SK-N-SH (cell line): Measurements from ENCODE around the gene HHAT. TPM values are rescaled to one million over a fixed set of nuclear protein-coding genes. Genes with fewer than 3 reads are reported as not detected.

Experiments
- CTCF ChIA-PET: fragments of 300-600, 350-600 bp; formaldehyde crosslinking; extraction: SDS; loops from one replicate; lab custom pipeline; 2021; lab: Yijun Ruan, JAX
- POLR2A ChIA-PET: fragments of 350-600 bp; sonication (Branson Sonifier 250); formaldehyde crosslinking; extraction: SDS; loops from one replicate; lab custom pipeline; 2020; ENCODE audit warnings: antibody characterized with exemption, inconsistent platforms; lab: Yijun Ruan, JAX
- DNase-seq: peaks from one replicate; pipeline ENCODE4 v3.0.0; 2012
- H2AFZ ChIP-seq: fragments of 200-600 bp; sonication (generic); 2 replicates; pipeline ENCODE4 v1.8.1; 2016; ENCODE audit warnings: antibody characterized with exemption, mild to moderate bottlenecking, low read depth
- H3F3A ChIP-seq: fragments of 200-600 bp; sonication (generic); replicated peaks from 2 replicates; pipeline ENCODE3; 2016; ENCODE audit warnings: antibody characterized with exemption, mild to moderate bottlenecking; ENCODE audit not compliant: insufficient read depth
- H3K27ac ChIP-seq, 2 experiments: fragments of 200-500 bp in 1 of 2; fragments of 200-600 bp in 1 of 2; sonication (Bioruptor generic) in 1 of 2; sonication (generic), shearing (Covaris generic) in 1 of 2; 2 replicates each; pipeline versions ENCODE4 v1.5.1 to v1.6.1; 2014 to 2016; ENCODE audit warnings: low read depth in 2 of 2, inconsistent platforms in 1 of 2, low read length in 1 of 2, mild to moderate bottlenecking in 1 of 2, mixed read lengths in 1 of 2
- H3K27me3 ChIP-seq: fragments of 200-600 bp; sonication (generic), shearing (Covaris generic); 2 replicates; pipeline ENCODE4 v1.6.1; 2016; ENCODE audit warnings: mixed run types; ENCODE audit not compliant: insufficient read depth
- H3K36me3 ChIP-seq, 2 experiments: fragments of 200-500 bp in 1 of 2; fragments of 200-600 bp in 1 of 2; sonication (Bioruptor generic) in 1 of 2; sonication (generic) in 1 of 2; replicated peaks in 1 of 2; 2 replicates each; pipeline versions ENCODE3 to v1.5.1; 2014 to 2016; ENCODE audit warnings: low read length in 1 of 2, mild to moderate bottlenecking in 1 of 2; ENCODE audit not compliant: insufficient read depth in 2 of 2, control insufficient read depth in 1 of 2
- H3K4me1 ChIP-seq, 2 experiments: fragments of 200-500 bp in 1 of 2; fragments of 200-600 bp in 1 of 2; sonication (Bioruptor generic) in 1 of 2; sonication (generic), shearing (Covaris generic) in 1 of 2; 2 replicates each; pipeline versions ENCODE4 v1.5.1 to v1.6.1; 2014 to 2016; ENCODE audit warnings: low read depth in 1 of 2, low read length in 1 of 2, mixed run types in 1 of 2; ENCODE audit not compliant: insufficient read depth in 2 of 2, control insufficient read depth in 1 of 2
- H3K4me2 ChIP-seq: fragments of 200-600 bp; sonication (generic), shearing (Covaris generic); 2 replicates; pipeline ENCODE4 v1.6.1; 2017; ENCODE audit warnings: mixed run types
- H3K4me3 ChIP-seq, 2 experiments: fragments of 200-500 bp in 1 of 2; fragments of 200-600 bp in 1 of 2; sonication (Bioruptor generic) in 1 of 2; sonication (generic), shearing (Covaris generic) in 1 of 2; 2 replicates each; pipeline versions ENCODE4 v1.5.1 to v1.8.1; 2014 to 2016; ENCODE audit warnings: low read depth in 2 of 2, inconsistent platforms in 1 of 2, low read length in 1 of 2, mild to moderate bottlenecking in 1 of 2, mixed read lengths in 1 of 2, moderate library complexity in 1 of 2
- H3K79me2 ChIP-seq: fragments of 200-600 bp; sonication (generic); 2 replicates; pipeline ENCODE4 v1.8.1; 2017; ENCODE audit warnings: mild to moderate bottlenecking; ENCODE audit not compliant: insufficient read depth
- H3K9ac ChIP-seq: fragments of 200-600 bp; sonication (generic); 2 replicates; pipeline ENCODE4 v1.6.1; 2017; ENCODE audit warnings: mixed run types
- H3K9me2 ChIP-seq: fragments of 200-600 bp; sonication (generic); 2 replicates; pipeline ENCODE4 v1.6.1; 2017; ENCODE audit warnings: mixed run types
- H3K9me3 ChIP-seq: fragments of 200-600 bp; sonication (generic); 2 replicates; pipeline ENCODE4 v1.6.1; 2017; ENCODE audit warnings: mixed run types, mild to moderate bottlenecking, moderate library complexity
- H4K20me1 ChIP-seq: fragments of 200-600 bp; sonication (generic); 2 replicates; pipeline ENCODE4 v1.6.1; 2017; ENCODE audit warnings: mild to moderate bottlenecking, mixed run types; ENCODE audit not compliant: insufficient read depth
- CHD2 ChIP-seq: fragments of 150-350 bp; IDR thresholded peaks from 2 replicates; pipeline ENCODE4 v1.6.1; 2018; ENCODE audit warnings: low read length; ENCODE audit not compliant: partially characterized antibody
- ELF1 ChIP-seq: IDR thresholded peaks from 2 replicates; pipeline ENCODE4 v1.4.0; 2012
- EP300 ChIP-seq, 2 experiments: IDR thresholded peaks; 2 replicates each; pipeline versions ENCODE4 v1.4.0 to v1.6.1; 2012; ENCODE audit warnings: borderline replicate concordance in 1 of 2, low read depth in 1 of 2, low read length in 1 of 2
- FOXM1 ChIP-seq: IDR thresholded peaks from 2 replicates; pipeline ENCODE4 v1.4.0; 2012; ENCODE audit warnings: low read depth, mild to moderate bottlenecking
- GATA2 ChIP-seq: sonication (generic); formaldehyde crosslinking; IDR thresholded peaks from 2 replicates; pipeline ENCODE4 v1.5.0; 2020; ENCODE audit warnings: mild to moderate bottlenecking, missing genetic modification reagents
- JUND ChIP-seq: IDR thresholded peaks from 2 replicates; pipeline ENCODE4 v1.4.0; 2012
- MAX ChIP-seq: IDR thresholded peaks from 2 replicates; pipeline ENCODE4 v1.4.0; 2012; ENCODE audit warnings: low read depth
- MEF2A ChIP-seq: IDR thresholded peaks from 2 replicates; pipeline ENCODE4 v1.4.0; 2012; ENCODE audit warnings: low read depth, borderline replicate concordance
- RCOR1 ChIP-seq: fragments of 150-350 bp; IDR thresholded peaks from 2 replicates; pipeline ENCODE4 v1.6.1; 2017; ENCODE audit warnings: antibody characterized with exemption, low read length
- RXRA ChIP-seq: IDR thresholded peaks from 2 replicates; pipeline ENCODE4 v1.4.0; 2012; ENCODE audit warnings: low read depth, mild to moderate bottlenecking, borderline replicate concordance
- SMC3 ChIP-seq: IDR thresholded peaks from 2 replicates; pipeline ENCODE4 v1.6.1; 2012; ENCODE audit warnings: low read depth, low read length, improper control_type of control experiment
- TCF12 ChIP-seq: IDR thresholded peaks from 2 replicates; pipeline ENCODE4 v1.4.0; 2012
- TEAD4 ChIP-seq: IDR thresholded peaks from 2 replicates; pipeline ENCODE4 v1.4.0; 2012; ENCODE audit warnings: mild to moderate bottlenecking, borderline replicate concordance; ENCODE audit not compliant: insufficient read depth
- USF2 ChIP-seq: fragments of 150-350 bp; IDR thresholded peaks from 2 replicates; pipeline ENCODE4 v1.6.1; 2017; ENCODE audit warnings: antibody characterized with exemption, low read length, low read depth, borderline replicate concordance
- YY1 ChIP-seq: IDR thresholded peaks from 2 replicates; pipeline ENCODE4 v1.4.0; 2012; ENCODE audit warnings: low read depth, mild to moderate bottlenecking
- WGBS: methylation state at CpG from one replicate; pipeline ENCODE4 v1.1.6; 2017; ENCODE audit warnings: low lambda C conversion rate; 5-methylcytosine and 5-hydroxymethylcytosine counted together
- polyA plus RNA-seq, 3 experiments: library from polyadenylated mRNA; depleted of rRNA; stranded (reverse); fragments of >200 nt; gene quantifications; 2 replicates each; pipeline ENCODE4 v1.2.3, GENCODE V29; 2012
- TF ChIP-seq, protein P1 (sequence below): fragments of 150-350 bp; IDR thresholded peaks from 2 replicates; pipeline ENCODE4 v1.6.1; 2016; ENCODE audit warnings: mild to moderate bottlenecking, low read depth, low read length
- TF ChIP-seq, protein P2 (sequence below): IDR thresholded peaks from 2 replicates; pipeline ENCODE4 v1.4.0; 2012; ENCODE audit warnings: low read depth, borderline replicate concordance
- TF ChIP-seq, protein P3 (sequence below): IDR thresholded peaks from 2 replicates; pipeline ENCODE4 v1.4.0; 2012; ENCODE audit warnings: low read depth, borderline replicate concordance

The HHAT gene
- polyA plus RNA-seq, 1 of the 3 experiments (the other 2 are of a cell fraction): 8.1 TPM

GRCh38 chr1:210372491-210372890 lies 43.8 kb downstream of the HHAT start:
- no peak for DNase-seq
- H3K27me3 ChIP-seq: no peaks in the 10 kb centered on the region
- ChIA-PET CTCF (interaction anchor here (0.9 kb wide), 1 partner anchor 29 kb away, joined by 3 read pairs; no protein-coding TSS in a partner anchor), POLR2A (no interaction called here)
- H3K9me3 ChIP-seq: no peaks in the 10 kb centered on the region
- WGBS: 100% methylated on average over 2 of the region's 2 CpGs
- no peaks in the 10 kb centered on the region for H3K36me3 ChIP-seq
- no peak overlapping the region for H3K9ac ChIP-seq
- no peaks in the 10 kb centered on the region for H4K20me1 ChIP-seq
- peaks cover 23% of the 10 kb centered on the region for H3F3A ChIP-seq
- H3K9me2 ChIP-seq: no peaks in the 10 kb centered on the region
- H3K27ac ChIP-seq: no peak overlapping the region
- H3K4me3 ChIP-seq: no peak overlapping the region
- no peaks in the 10 kb centered on the region for H3K79me2 ChIP-seq
- TF ChIP-seq CHD2 (no peak), JUND (no peak), YY1 (no peak), TEAD4 (no peak), EP300 (IDR thresholded peaks at IDR 0.05; ENCODE audit: borderline replicate concordance in 1 of 2, low read depth in 1 of 2, low read length in 1 of 2) (no peak), MEF2A (no peak), TCF12 (no peak), USF2 (no peak), ELF1 (no peak), FOXM1 (no peak), GATA2 (no peak), SMC3 (no peak), RXRA (no peak), MAX (no peak), RCOR1 (no peak)
- TF ChIP-seq, protein P1, sequence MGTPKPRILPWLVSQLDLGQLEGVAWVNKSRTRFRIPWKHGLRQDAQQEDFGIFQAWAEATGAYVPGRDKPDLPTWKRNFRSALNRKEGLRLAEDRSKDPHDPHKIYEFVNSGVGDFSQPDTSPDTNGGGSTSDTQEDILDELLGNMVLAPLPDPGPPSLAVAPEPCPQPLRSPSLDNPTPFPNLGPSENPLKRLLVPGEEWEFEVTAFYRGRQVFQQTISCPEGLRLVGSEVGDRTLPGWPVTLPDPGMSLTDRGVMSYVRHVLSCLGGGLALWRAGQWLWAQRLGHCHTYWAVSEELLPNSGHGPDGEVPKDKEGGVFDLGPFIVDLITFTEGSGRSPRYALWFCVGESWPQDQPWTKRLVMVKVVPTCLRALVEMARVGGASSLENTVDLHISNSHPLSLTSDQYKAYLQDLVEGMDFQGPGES: no peak
- TF ChIP-seq, protein P2, sequence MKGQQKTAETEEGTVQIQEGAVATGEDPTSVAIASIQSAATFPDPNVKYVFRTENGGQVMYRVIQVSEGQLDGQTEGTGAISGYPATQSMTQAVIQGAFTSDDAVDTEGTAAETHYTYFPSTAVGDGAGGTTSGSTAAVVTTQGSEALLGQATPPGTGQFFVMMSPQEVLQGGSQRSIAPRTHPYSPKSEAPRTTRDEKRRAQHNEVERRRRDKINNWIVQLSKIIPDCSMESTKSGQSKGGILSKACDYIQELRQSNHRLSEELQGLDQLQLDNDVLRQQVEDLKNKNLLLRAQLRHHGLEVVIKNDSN: no peak
- TF ChIP-seq, protein P3, sequence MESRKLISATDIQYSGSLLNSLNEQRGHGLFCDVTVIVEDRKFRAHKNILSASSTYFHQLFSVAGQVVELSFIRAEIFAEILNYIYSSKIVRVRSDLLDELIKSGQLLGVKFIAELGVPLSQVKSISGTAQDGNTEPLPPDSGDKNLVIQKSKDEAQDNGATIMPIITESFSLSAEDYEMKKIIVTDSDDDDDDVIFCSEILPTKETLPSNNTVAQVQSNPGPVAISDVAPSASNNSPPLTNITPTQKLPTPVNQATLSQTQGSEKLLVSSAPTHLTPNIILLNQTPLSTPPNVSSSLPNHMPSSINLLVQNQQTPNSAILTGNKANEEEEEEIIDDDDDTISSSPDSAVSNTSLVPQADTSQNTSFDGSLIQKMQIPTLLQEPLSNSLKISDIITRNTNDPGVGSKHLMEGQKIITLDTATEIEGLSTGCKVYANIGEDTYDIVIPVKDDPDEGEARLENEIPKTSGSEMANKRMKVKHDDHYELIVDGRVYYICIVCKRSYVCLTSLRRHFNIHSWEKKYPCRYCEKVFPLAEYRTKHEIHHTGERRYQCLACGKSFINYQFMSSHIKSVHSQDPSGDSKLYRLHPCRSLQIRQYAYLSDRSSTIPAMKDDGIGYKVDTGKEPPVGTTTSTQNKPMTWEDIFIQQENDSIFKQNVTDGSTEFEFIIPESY: no peak
- H2AFZ ChIP-seq: no peak overlapping the region
- H3K4me1 ChIP-seq: peaks cover under 1 to 28% of the 10 kb centered on the region in 2 experiments
- H3K4me2 ChIP-seq: no peak overlapping the region
